ENCODE data around the gene MCCD1.

Gene MCCD1

GRCh38 chr6:31513456-31514165, 15.2 kb upstream of the MCCD1 start:
- DNase-seq (ENCODE audit: low read depth) = no peak

DNA sequence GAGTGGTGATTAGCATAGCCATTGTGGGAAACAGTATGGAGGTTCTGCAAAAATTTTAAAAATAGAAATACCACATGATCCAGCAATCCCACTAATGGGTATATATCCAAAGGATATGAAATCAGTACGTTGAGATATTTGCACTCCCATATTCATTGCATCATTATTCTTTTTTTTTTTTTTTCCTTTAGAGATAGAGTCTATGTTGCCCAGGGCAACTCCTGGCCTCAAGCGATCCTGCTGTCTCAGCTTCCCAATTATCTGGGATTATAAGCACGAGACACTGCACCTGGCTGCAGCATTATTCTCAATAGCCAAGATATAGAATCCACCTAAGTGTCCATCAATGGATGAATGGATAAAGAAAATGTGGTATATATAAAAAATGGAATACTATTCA, 6.9 kb upstream of the MCCD1 start:
- DNase-seq (ENCODE audit: low read depth) = no peak

GRCh38 chr6:31525553-31525931, 3.2 kb upstream of the MCCD1 start:
- no peak for DNase-seq (ENCODE audit: low read depth)

GRCh38 chr6:31525932-31526591, 2.7 kb upstream of the MCCD1 start:
- no peak for DNase-seq (ENCODE audit: low read depth)

- no peak for DNase-seq (ENCODE audit: low read depth)
Observed at GRCh38 chr6:31528307-31528777, 420 bp upstream of the MCCD1 start.

- DNase-seq (ENCODE audit: low read depth) = no peak
Observed at GRCh38 chr6:31529329-31530150, 778 bp downstream of the MCCD1 start.

- no peak for DNase-seq (ENCODE audit: low read depth)
Observed at GRCh38 chr6:31530659-31531058, 1.9 kb downstream of the MCCD1 start.

DNA sequence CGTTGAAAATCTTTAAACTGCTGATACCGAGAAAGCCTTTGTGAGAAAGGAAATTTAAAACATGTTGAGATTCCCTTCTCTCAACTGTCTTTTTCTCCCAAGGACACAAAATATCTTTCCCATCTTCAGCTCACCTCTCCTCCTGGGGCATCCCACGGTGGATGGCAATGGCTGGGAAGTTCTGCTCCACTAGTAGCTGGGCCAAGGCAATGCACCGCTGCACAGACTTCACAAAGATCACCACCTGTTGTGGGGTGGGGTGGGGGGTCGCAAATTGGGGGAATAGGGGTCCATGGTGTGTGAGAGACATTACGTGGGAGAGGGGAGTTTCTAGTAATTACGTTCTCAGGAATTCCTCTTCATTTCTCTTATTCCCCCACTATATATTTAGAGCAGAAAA, 2.4 kb downstream of the MCCD1 start:
- DNase-seq (ENCODE audit: low read depth) = no peak

GRCh38 chr6:31531771-31532643, 3.2 kb downstream of the MCCD1 start:
- DNase-seq (ENCODE audit: low read depth) = no peak

DNA sequence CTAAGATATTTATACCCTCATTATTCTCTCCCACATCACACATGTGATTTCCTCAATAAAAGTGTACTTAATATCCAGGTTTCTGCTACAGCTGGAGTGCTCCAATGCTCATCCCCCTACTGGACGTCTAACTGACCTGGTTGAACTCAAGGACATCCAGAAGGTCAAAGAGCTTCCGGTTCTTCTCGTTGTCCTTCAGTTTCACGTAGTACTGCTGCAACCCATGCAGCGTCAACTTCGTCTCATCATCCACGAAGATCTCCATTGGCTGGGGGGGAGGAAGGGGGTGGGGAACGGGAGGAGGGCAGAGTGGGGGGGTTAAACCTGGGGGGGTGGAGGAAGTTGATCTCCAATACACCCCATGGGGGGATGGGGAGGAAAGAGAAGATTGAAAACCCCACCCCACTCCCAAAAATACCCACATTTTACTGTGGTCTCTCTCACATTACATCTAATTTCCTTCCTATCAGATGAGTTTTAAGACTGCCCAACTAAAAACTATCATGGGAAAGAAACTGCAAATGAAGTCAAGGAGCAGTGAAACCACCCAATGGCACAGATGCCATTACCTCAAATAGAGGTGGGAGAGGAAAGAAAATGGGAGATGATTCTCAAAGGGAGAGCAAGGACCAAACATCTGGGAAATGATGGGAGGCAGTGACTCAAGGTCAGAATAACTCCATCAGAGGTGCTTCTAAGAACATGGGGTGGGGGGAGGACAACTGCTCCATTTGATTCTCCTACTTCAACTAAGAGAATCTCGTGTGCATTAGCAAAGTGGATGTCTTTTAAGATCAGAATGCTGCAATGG, 4.1 kb downstream of the MCCD1 start:
- no peak for DNase-seq (ENCODE audit: low read depth)

DNA sequence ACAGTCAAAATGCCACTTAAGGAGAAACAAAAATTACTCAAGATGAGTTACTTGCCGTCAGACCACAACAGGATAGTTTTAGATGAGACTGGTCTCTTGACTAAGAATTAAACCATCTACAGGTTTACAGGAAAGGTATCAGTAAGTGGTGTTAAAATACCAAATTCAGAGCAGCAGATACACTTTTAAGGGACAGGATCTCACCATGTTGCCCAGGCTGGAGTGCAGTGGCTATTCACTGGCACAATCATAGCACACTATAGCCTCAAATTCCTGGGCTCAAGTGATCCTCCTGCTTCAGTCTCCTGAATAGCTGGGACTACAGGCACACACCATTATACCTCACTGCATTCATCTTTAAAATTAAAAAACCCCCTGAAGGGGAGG, 4.7 kb downstream of the MCCD1 start:
- no peak for DNase-seq (ENCODE audit: low read depth)

GRCh38 chr6:31534011-31534410, 5.2 kb downstream of the MCCD1 start:
- no peak for DNase-seq (ENCODE audit: low read depth)

GRCh38 chr6:31534521-31535040, 5.8 kb downstream of the MCCD1 start:
- no peak for DNase-seq (ENCODE audit: low read depth)

GRCh38 chr6:31535538-31536324, 7.0 kb downstream of the MCCD1 start:
- DNase-seq (ENCODE audit: low read depth) = no peak

- no peak for DNase-seq (ENCODE audit: low read depth)
Observed at GRCh38 chr6:31538805-31539400, 10.1 kb downstream of the MCCD1 start.

DNA sequence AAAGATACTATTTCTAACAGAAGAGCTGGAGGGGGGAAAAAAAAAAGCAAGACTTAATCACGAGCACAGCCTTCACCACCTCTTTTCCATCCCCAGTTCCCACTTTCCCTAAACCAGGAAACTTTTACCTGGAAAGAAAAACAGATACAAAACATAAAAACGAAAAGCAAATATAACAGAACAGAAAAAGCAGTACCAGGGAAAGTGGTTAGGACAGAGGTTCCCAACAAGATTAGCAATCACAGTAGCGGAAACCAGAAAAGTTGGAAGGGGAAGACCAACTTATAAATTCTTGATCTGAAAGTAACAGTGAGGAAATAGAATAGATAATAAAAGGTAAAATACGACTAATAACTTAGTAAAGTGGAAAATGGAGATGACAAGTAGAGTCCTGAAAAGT, 11.9 kb downstream of the MCCD1 start:
- no peak for DNase-seq (ENCODE audit: low read depth)

DNA sequence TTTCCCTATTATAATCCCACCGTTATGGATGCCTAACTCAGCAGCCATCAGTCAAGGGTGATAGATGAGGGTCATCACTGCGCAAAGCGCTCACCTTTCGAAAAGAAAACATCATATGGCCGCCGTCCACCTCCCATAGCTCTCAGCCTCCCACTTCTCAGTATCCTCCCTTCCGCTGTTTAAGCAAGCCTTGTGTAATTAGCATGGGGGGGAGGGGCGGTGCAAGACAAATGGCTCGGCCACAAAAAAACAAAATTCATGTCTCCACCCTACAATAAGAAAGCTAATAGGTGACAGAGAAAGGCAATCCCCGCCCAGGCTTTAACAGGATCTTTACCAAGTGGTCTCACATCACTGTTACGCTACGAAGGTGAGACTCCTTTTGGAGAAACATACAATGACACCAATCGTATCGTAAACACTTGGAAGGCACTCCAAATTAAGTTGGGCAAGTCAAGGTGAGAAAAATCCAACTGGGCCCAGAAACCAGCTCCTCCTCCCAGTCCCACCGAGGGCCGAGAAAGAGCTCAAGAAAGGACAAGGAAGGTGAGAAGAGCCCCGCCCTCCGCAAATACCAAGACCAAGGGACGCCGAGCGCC, 12.4 kb downstream of the MCCD1 start:
- peak; percentile 63 for DNase-seq (ENCODE audit: low read depth)

DNA sequence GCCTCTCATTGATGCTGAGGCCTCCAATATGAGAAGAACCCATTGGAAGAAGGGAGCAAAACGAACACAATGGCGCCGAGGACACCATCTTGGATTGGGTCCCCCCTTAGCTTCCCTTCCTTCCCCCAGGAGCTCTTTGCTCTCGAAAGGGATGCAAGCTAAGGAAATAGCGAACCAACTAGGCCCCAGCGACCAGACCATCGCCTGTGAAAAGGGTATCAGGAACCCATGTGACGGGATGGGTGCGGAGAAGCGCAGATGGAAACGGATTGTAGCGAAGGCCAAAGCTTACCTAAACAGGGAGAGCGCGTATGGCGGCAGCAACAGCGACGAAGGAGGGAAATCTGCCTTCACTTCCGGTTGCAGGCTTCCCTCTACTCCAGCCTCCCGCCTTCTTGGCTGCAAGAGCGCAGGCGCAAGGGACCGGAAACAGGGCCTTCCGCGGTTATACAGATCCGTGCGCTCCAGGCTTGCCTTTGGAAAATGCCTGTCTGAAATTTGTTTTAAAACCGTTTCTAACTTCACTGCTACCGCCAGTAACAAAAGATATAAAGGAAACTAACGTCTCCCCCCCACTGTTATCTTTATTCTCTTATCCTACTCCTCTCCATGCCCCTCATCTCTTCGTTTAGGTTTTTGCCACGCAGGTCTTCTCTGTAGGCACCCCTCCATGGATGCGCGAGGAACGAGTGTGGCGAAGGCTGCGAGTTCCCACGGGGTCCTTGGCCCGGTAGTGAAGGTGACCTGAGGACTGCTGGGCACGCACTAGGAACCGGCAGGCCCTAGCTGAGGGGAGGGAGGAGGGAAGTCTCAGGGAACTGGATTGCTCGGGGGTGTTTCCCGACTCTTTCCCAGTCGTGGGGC, 13.1 kb downstream of the MCCD1 start, which contains the start of gene DDX39B:
TSS of gene DDX39B (minus strand) at position 346 of the 864 bp plus-strand sequence. CDS start 1,471 bp downstream, outside the sequence.
- DNase-seq (ENCODE audit: low read depth) = peak; percentile 90
